Smooth muscle cell (in vitro differentiated cells): ENCODE measurements around the gene FAM20A. TPM values are rescaled to one million over a fixed set of nuclear protein-coding genes. Genes with fewer than 3 reads are reported as not detected.

Experiments
- DNase-seq: peaks from one replicate; lab custom pipeline; 2025; ENCODE audit not compliant: unreplicated experiment; lab: John Stamatoyannopoulos, UW
- H2AFZ ChIP-seq: fragments of 200-600 bp; sonication (generic); 2 replicates; pipeline ENCODE4 v1.6.0; 2016; ENCODE audit warnings: antibody characterized with exemption, low read depth, mild to moderate bottlenecking
- H3F3A ChIP-seq: fragments of 200-600 bp; sonication (generic); 2 replicates; pipeline ENCODE4 v1.6.0; 2017; ENCODE audit warnings: antibody characterized with exemption, low read depth
- H3K27ac ChIP-seq: fragments of 200-600 bp; sonication (generic); 2 replicates; pipeline ENCODE4 v1.5.1; 2016; ENCODE audit warnings: low read depth, mild to moderate bottlenecking
- H3K27me3 ChIP-seq: fragments of 200-600 bp; sonication (generic); 2 replicates; pipeline ENCODE4 v1.6.1; 2016; ENCODE audit warnings: low read depth, mild to moderate bottlenecking
- H3K36me3 ChIP-seq: fragments of 200-600 bp; sonication (generic); 2 replicates; pipeline ENCODE4 v1.5.1; 2016; ENCODE audit warnings: low read depth
- H3K4me1 ChIP-seq: fragments of 200-600 bp; sonication (generic); 2 replicates; pipeline ENCODE4 v1.5.1; 2016; ENCODE audit warnings: low read depth
- H3K4me2 ChIP-seq: fragments of 200-600 bp; sonication (generic); 2 replicates; pipeline ENCODE4 v1.6.0; 2016; ENCODE audit warnings: mild to moderate bottlenecking
- H3K4me3 ChIP-seq: fragments of 200-600 bp; sonication (generic); 2 replicates; pipeline ENCODE4 v1.5.1; 2016; ENCODE audit warnings: mild to moderate bottlenecking
- H3K79me2 ChIP-seq: fragments of 200-600 bp; sonication (generic); 2 replicates; pipeline ENCODE4 v1.6.0; 2016; ENCODE audit warnings: low read depth, mild to moderate bottlenecking
- H3K9ac ChIP-seq: fragments of 200-600 bp; sonication (generic); 2 replicates; pipeline ENCODE4 v1.6.0; 2016; ENCODE audit warnings: low read depth
- H3K9me3 ChIP-seq: fragments of 200-600 bp; sonication (generic); replicated peaks from 2 replicates; pipeline ENCODE4 v1.5.1; 2016; ENCODE audit warnings: low read depth
- H4K20me1 ChIP-seq: fragments of 200-600 bp; sonication (generic); 2 replicates; pipeline ENCODE4 v1.6.0; 2016; ENCODE audit warnings: low read depth
- CTCF ChIP-seq: fragments of 200-600 bp; sonication (generic); IDR thresholded peaks from 2 replicates; pipeline ENCODE4 v1.5.1; 2017; ENCODE audit warnings: borderline replicate concordance, mild to moderate bottlenecking, antibody characterized with exemption; ENCODE audit not compliant: insufficient read depth, poor library complexity, severe bottlenecking
- WGBS: methylation state at CpG from one replicate; pipeline ENCODE4 v1.1.7; 2016; ENCODE audit warnings: low lambda C conversion rate; 5-methylcytosine and 5-hydroxymethylcytosine counted together
- polyA plus RNA-seq: library from polyadenylated mRNA; unstranded; fragments of >200 nt; fragmentation: Nextera tagmentation; extraction: Ambion mirVana; gene quantifications from 2 replicates; pipeline ENCODE4 v1.2.1, GENCODE V29; 2016
- total RNA-seq: library from RNA; depleted of rRNA; stranded (reverse); fragments of >200 nt; gene quantifications from 2 replicates; pipeline ENCODE4 v1.2.3, GENCODE V29; 2014

The FAM20A gene
- total and polyA plus RNA-seq, 2 experiments from 2014 or later = 4.6 to 10.8 TPM

GRCh38 chr17:68534695-68535088, 66.5 kb downstream of the FAM20A start:
- H4K20me1 ChIP-seq = peaks cover 80% of the 10 kb centered on the region
- H3K36me3 ChIP-seq = peaks cover 13% of the 10 kb centered on the region
- H3K79me2 ChIP-seq = no peaks in the 10 kb centered on the region
- no peaks in the 10 kb centered on the region for H3K9me3 ChIP-seq
- H3K27ac ChIP-seq = no peak overlapping the region
- WGBS = 97% methylated on average over 6 of the region's 6 CpGs
- no peak overlapping the region for H2AFZ ChIP-seq
- H3K27me3 ChIP-seq = no peaks in the 10 kb centered on the region
- no peaks in the 10 kb centered on the region for H3K4me1 ChIP-seq
- TF ChIP-seq CTCF = no peak
- DNase-seq = no peak
- no peak overlapping the region for H3K4me2 ChIP-seq
- H3K4me3 ChIP-seq = no peak overlapping the region
- peaks cover 12% of the 10 kb centered on the region for H3F3A ChIP-seq
- no peak overlapping the region for H3K9ac ChIP-seq

- TF ChIP-seq CTCF = peak; percentile 39
- 97% methylated on average over 6 of the region's 6 CpGs for WGBS
- DNase-seq = no peak
- no peak overlapping the region for H3K4me3 ChIP-seq
- no peak overlapping the region for H2AFZ ChIP-seq
- H3K9me3 ChIP-seq = no peaks in the 10 kb centered on the region
- no peaks in the 10 kb centered on the region for H3K27me3 ChIP-seq
- peaks cover 7% of the 10 kb centered on the region for H3F3A ChIP-seq
- H4K20me1 ChIP-seq = peaks cover 86% of the 10 kb centered on the region
- no peak overlapping the region for H3K27ac ChIP-seq
- H3K79me2 ChIP-seq = no peaks in the 10 kb centered on the region
- H3K9ac ChIP-seq = no peak overlapping the region
- H3K4me1 ChIP-seq = no peaks in the 10 kb centered on the region
- H3K36me3 ChIP-seq = peaks cover 19% of the 10 kb centered on the region
- no peak overlapping the region for H3K4me2 ChIP-seq
Observed at GRCh38 chr17:68533887-68534694, 67.1 kb downstream of the FAM20A start.

- peaks cover 3% of the 10 kb centered on the region for H3K79me2 ChIP-seq
- H3K4me3 ChIP-seq = no peak overlapping the region
- no peak overlapping the region for H3K4me2 ChIP-seq
- H3K27me3 ChIP-seq = no peaks in the 10 kb centered on the region
- no peaks in the 10 kb centered on the region for H3K4me1 ChIP-seq
- H4K20me1 ChIP-seq = peaks cover 92% of the 10 kb centered on the region
- TF ChIP-seq CTCF = no peak
- no peak overlapping the region for H3K9ac ChIP-seq
- H3K9me3 ChIP-seq = no peaks in the 10 kb centered on the region
- H3K27ac ChIP-seq = no peak overlapping the region
- peaks cover 7% of the 10 kb centered on the region for H3F3A ChIP-seq
- DNase-seq = no peak
- H3K36me3 ChIP-seq = peaks cover 27% of the 10 kb centered on the region
- H2AFZ ChIP-seq = no peak overlapping the region
- 88% methylated on average over 3 of the region's 3 CpGs for WGBS
Observed at GRCh38 chr17:68532826-68533225, 68.3 kb downstream of the FAM20A start.

- Histone ChIP-seq H3K79me2 (peaks cover 3% of the 10 kb centered on the region), H3F3A (peaks cover 5% of the 10 kb centered on the region), H3K27ac (no peak overlapping the region), H3K9ac (no peak overlapping the region), H3K4me1 (no peaks in the 10 kb centered on the region), H2AFZ (no peak overlapping the region), H3K36me3 (peaks cover 40% of the 10 kb centered on the region), H3K9me3 (no peaks in the 10 kb centered on the region), H3K4me2 (no peak overlapping the region), H3K27me3 (no peaks in the 10 kb centered on the region), H4K20me1 (peaks cover 92% of the 10 kb centered on the region), H3K4me3 (no peak overlapping the region)
- 93% methylated on average over 4 of the region's 4 CpGs for WGBS
- DNase-seq = no peak
- TF ChIP-seq CTCF = no peak
Observed at GRCh38 chr17:68531252-68531651, 69.9 kb downstream of the FAM20A start.
